Measurements from ENCODE around the gene ALK.

DNA sequence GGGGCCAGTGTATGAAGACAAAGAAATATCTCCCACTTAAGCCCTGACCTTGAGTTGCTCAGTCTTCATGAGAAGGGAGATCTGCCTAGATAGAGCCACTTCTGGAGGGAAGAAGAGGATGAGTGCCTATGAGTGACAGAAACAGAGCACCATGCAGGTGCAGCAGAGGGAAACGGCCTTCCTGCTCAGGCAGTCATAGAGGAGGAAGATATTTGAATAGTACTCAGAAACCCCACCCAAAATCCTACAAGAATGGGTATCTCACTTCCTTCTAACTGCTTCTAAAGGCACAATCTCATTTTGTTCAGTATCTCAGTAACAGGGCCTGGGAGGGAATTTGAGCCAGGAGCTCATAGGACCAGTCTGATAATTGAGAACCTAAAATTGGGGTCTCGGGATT, 339.3 kb downstream of the ALK start:
- TF ChIP-seq POLR2AphosphoS5 (IDR thresholded peaks at IDR 0.05; ENCODE audit: borderline replicate concordance, low read depth, low read length) (no peak), EZH2 (IDR thresholded peaks at IDR 0.05) (no peak), FOXP2 (optimal IDR thresholded peaks at IDR 0.05; ENCODE audit: control extremely low read depth, extremely low read length, insufficient read depth) (no peak)
